Measurements from ENCODE around the gene ARL15. TPM values are rescaled to one million over a fixed set of nuclear protein-coding genes. Genes with fewer than 3 reads are reported as not detected.
"Not testable (repeated sequence)": the region's sequence is repeated elsewhere in the genome, so short reads cannot be mapped to it uniquely, and the experiment has no call there.

The ARL15 gene
- total RNA-seq, 1 donor from 2014 or later, result 14.0 TPM

- TF ChIP-seq, protein P1, sequence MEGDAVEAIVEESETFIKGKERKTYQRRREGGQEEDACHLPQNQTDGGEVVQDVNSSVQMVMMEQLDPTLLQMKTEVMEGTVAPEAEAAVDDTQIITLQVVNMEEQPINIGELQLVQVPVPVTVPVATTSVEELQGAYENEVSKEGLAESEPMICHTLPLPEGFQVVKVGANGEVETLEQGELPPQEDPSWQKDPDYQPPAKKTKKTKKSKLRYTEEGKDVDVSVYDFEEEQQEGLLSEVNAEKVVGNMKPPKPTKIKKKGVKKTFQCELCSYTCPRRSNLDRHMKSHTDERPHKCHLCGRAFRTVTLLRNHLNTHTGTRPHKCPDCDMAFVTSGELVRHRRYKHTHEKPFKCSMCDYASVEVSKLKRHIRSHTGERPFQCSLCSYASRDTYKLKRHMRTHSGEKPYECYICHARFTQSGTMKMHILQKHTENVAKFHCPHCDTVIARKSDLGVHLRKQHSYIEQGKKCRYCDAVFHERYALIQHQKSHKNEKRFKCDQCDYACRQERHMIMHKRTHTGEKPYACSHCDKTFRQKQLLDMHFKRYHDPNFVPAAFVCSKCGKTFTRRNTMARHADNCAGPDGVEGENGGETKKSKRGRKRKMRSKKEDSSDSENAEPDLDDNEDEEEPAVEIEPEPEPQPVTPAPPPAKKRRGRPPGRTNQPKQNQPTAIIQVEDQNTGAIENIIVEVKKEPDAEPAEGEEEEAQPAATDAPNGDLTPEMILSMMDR (IDR thresholded peaks at IDR 0.05), result no peak
- Mint-ChIP-seq H3K9me3 (ENCODE audit: low read depth) (no peaks in the 10 kb centered on the region), H3K27ac (ENCODE audit: unreplicated experiment) (no peak overlapping the region), H3K4me3 (ENCODE audit: unreplicated experiment) (no peak overlapping the region), H3K27me3 (ENCODE audit: low read depth) (no peaks in the 10 kb centered on the region), H3K36me3 (ENCODE audit: low read depth) (no peaks in the 10 kb centered on the region), H3K4me1 (ENCODE audit: low read depth) (peaks cover 18% of the 10 kb centered on the region)
- no peak for DNase-seq (ENCODE audit: low spot score)
Measured at GRCh38 chr5:54049144-54049543, 261.2 kb downstream of the ARL15 start.

DNA sequence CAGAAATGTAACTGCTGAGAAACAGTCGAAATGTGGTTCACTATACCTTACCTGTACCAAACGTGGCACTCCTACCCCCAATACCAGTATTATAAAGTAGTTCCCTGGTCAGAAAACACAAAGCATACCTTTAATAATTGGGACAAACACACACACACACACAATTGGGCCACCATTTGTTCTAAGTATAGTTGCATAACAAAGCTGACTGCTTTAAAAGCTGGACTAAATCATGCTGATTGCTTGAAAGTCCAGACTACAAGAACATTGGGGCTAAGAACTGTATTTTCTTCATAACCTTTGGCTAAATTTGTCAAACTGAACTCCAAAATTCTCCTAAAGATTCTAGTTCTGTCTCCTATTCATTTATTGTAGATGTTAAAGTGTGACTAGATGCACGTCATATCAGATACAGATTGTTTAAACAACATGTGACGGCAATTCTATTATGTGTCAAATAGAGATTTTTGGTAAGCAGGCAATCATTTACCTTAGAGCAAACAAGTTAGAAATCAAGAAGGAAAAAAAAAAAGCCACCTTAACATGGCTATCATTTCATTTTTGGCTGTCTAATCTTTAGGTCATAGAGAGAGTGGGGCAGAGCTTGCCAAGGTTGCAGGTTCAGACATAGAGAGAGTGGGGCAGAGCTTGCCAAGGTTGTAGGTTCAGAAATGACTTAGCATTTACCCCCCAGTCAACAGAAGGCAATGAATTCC is 265.1 kb downstream of the ARL15 start:
- H3K27ac Mint-ChIP-seq (ENCODE audit: unreplicated experiment), result no peak overlapping the region
- no peaks in the 10 kb centered on the region for H3K27me3 Mint-ChIP-seq (ENCODE audit: low read depth)
- peaks cover 9% of the 10 kb centered on the region for H3K4me1 Mint-ChIP-seq (ENCODE audit: low read depth)
- no peak for DNase-seq (ENCODE audit: low spot score)
- no peak overlapping the region for H3K4me3 Mint-ChIP-seq (ENCODE audit: unreplicated experiment)
- TF ChIP-seq, protein P1 (IDR thresholded peaks at IDR 0.05), result no peak
- H3K9me3 Mint-ChIP-seq (ENCODE audit: low read depth), result no peaks in the 10 kb centered on the region
- H3K36me3 Mint-ChIP-seq (ENCODE audit: low read depth), result no peaks in the 10 kb centered on the region

GRCh38 chr5:54044276-54044675 is 266.1 kb downstream of the ARL15 start:
- H3K36me3 Mint-ChIP-seq (ENCODE audit: low read depth); H3K27ac Mint-ChIP-seq (ENCODE audit: unreplicated experiment); H3K27me3 Mint-ChIP-seq (ENCODE audit: low read depth); H3K4me3 Mint-ChIP-seq (ENCODE audit: unreplicated experiment); DNase-seq (ENCODE audit: low spot score); H3K9me3 Mint-ChIP-seq (ENCODE audit: low read depth); H3K4me1 Mint-ChIP-seq (ENCODE audit: low read depth): not testable (repeated sequence)

GRCh38 chr5:54040804-54041203 is 269.6 kb downstream of the ARL15 start:
- Mint-ChIP-seq H3K9me3 (ENCODE audit: low read depth) (no peaks in the 10 kb centered on the region), H3K4me1 (ENCODE audit: low read depth) (no peaks in the 10 kb centered on the region), H3K36me3 (ENCODE audit: low read depth) (no peaks in the 10 kb centered on the region), H3K27ac (ENCODE audit: unreplicated experiment) (no peak overlapping the region), H3K4me3 (ENCODE audit: unreplicated experiment) (no peak overlapping the region), H3K27me3 (ENCODE audit: low read depth) (no peaks in the 10 kb centered on the region)
- TF ChIP-seq, protein P1 (IDR thresholded peaks at IDR 0.05), result no peak
- no peak for DNase-seq (ENCODE audit: low spot score)

DNA sequence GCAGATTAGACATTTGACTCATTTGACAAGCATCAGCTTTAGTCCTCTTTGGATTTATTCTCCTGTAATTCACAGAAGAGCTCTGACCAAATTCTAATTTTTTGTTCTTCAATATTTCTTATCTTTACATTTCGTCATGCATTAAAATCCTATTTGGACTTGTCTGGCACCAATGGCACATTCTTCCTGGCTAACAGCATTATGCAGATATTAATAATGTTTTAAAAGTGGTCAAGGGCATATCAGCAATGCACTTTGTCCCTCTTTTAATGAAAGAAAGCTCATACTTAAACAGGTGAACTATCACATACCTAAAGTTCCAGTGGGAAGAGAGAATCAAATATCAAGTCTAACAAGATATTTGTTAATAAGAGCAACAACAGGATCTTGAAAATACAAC is 270.4 kb downstream of the ARL15 start:
- H3K36me3 Mint-ChIP-seq (ENCODE audit: low read depth), result no peaks in the 10 kb centered on the region
- H3K4me1 Mint-ChIP-seq (ENCODE audit: low read depth), result no peaks in the 10 kb centered on the region
- H3K9me3 Mint-ChIP-seq (ENCODE audit: low read depth), result no peaks in the 10 kb centered on the region
- H3K27ac Mint-ChIP-seq (ENCODE audit: unreplicated experiment), result no peak overlapping the region
- no peak overlapping the region for H3K4me3 Mint-ChIP-seq (ENCODE audit: unreplicated experiment)
- DNase-seq (ENCODE audit: low spot score), result no peak
- TF ChIP-seq, protein P1 (IDR thresholded peaks at IDR 0.05), result no peak
- no peaks in the 10 kb centered on the region for H3K27me3 Mint-ChIP-seq (ENCODE audit: low read depth)

- Mint-ChIP-seq H3K4me1 (ENCODE audit: low read depth) (no peaks in the 10 kb centered on the region), H3K27ac (ENCODE audit: unreplicated experiment) (no peak overlapping the region), H3K36me3 (ENCODE audit: low read depth) (no peaks in the 10 kb centered on the region), H3K4me3 (ENCODE audit: unreplicated experiment) (no peak overlapping the region), H3K9me3 (ENCODE audit: low read depth) (no peaks in the 10 kb centered on the region), H3K27me3 (ENCODE audit: low read depth) (no peaks in the 10 kb centered on the region)
- TF ChIP-seq, protein P1 (IDR thresholded peaks at IDR 0.05), result no peak
- no peak for DNase-seq (ENCODE audit: low spot score)
Measured at GRCh38 chr5:54037205-54037604, 273.2 kb downstream of the ARL15 start.

Data from chondrocyte (in vitro differentiated cells).